K562 (cell line): ENCODE data around the gene ECHDC1. TPM values are rescaled to one million over a fixed set of nuclear protein-coding genes. Genes with fewer than 3 reads are reported as not detected.

Experiments
- ATAC-seq: fragments of 200-7000 bp; cut with Tn5 transposase; 3 replicates; pipeline ENCODE4 v1.9.1; 2020; ENCODE audit warnings: moderate library complexity
- BruUV-seq: library from RNA; stranded (reverse); fragments of 400-500 nt; replicated peaks from 2 replicates; lab custom pipeline; 2021; lab: Mats Ljungman, UMichigan
- CTCF ChIA-PET: fragments of 300-600 bp; formaldehyde crosslinking; extraction: SDS; loops from one replicate; lab custom pipeline; 2021; ENCODE audit warnings: low intra/inter-chr PET ratio; lab: Yijun Ruan, JAX
- POLR2A ChIA-PET: fragments of 300-600, 350-650 bp; sonication (Branson Sonifier 250); formaldehyde crosslinking; extraction: SDS; loops from one replicate; lab custom pipeline; 2021; ENCODE audit warnings: antibody characterized with exemption, inconsistent platforms; lab: Yijun Ruan, JAX
- DNase-seq, 4 experiments: peaks; one replicate each; pipeline versions ENCODE4 v3.0.0 to v3.0.0-alpha.2; 2011 to 2018; ENCODE audit warnings: low spot score in 3 of 4, mixed read lengths in 3 of 4; ENCODE audit errors: extremely low read depth in 1 of 4
- FAIRE-seq: peaks from 2 replicates; lab custom pipeline; 2011; peaks lifted over from hg19 to GRCh38; lab: Jason Lieb, UNC
- H2AFZ ChIP-seq: 2 replicates; pipeline ENCODE4 v1.6.0; 2011; ENCODE audit warnings: low read depth, low read length, control low read depth, inconsistent platforms
- H3K27ac ChIP-seq: fragments of 200-600 bp; 3 replicates; pipeline ENCODE4 v1.8.0; 2011; ENCODE audit warnings: low read depth, mild to moderate bottlenecking, control low read depth, inconsistent platforms, low read length, moderate library complexity, mixed read lengths; ENCODE audit errors: extremely low read depth
- H3K27me3 ChIP-seq, 2 experiments: fragments of 300-600 bp in 1 of 2; 2 replicates in 1 of 2; 3 replicates in 1 of 2; pipeline versions ENCODE4 v1.6.0 to v1.8.0; 2011; ENCODE audit warnings: inconsistent platforms in 2 of 2, low read length in 2 of 2, mild to moderate bottlenecking in 1 of 2, mixed read lengths in 1 of 2, moderate library complexity in 1 of 2; ENCODE audit not compliant: control insufficient read depth in 2 of 2, insufficient read depth in 2 of 2
- H3K36me3 ChIP-seq: fragments of 300-600 bp; 3 replicates; pipeline ENCODE4 v1.8.0; 2011; ENCODE audit warnings: mild to moderate bottlenecking, low read length, inconsistent platforms; ENCODE audit not compliant: control insufficient read depth, insufficient read depth
- H3K4me1 ChIP-seq, 2 experiments: fragments of 200-600 bp in 1 of 2; replicated peaks in 1 of 2; 2 replicates in 1 of 2; 3 replicates in 1 of 2; pipeline versions ENCODE4 v1.5.1 to v1.8.0; 2011; ENCODE audit warnings: inconsistent platforms in 2 of 2, low read length in 2 of 2, mild to moderate bottlenecking in 1 of 2, mixed read lengths in 1 of 2, moderate library complexity in 1 of 2; ENCODE audit not compliant: control insufficient read depth in 2 of 2, insufficient read depth in 2 of 2
- H3K4me2 ChIP-seq: 2 replicates; pipeline ENCODE4 v1.6.1; 2011; ENCODE audit warnings: low read length, control low read depth, inconsistent platforms, mixed read lengths; ENCODE audit not compliant: insufficient read depth
- H3K4me3 ChIP-seq: fragments of 200-600 bp; sonication (generic), shearing (Covaris generic); 2 replicates; pipeline ENCODE4 v1.5.1; 2016; ENCODE audit warnings: control low read depth, inconsistent platforms
- H3K79me2 ChIP-seq: fragments of 200-600 bp; 3 replicates; pipeline ENCODE4 v1.8.0; 2011; ENCODE audit warnings: low read length, inconsistent platforms; ENCODE audit not compliant: control insufficient read depth, insufficient read depth
- H3K9ac ChIP-seq, 2 experiments: 2 replicates each; pipeline versions ENCODE4 v1.6.0 to v1.6.1; 2011; ENCODE audit warnings: low read depth in 2 of 2, low read length in 2 of 2, control low read depth in 1 of 2, inconsistent platforms in 1 of 2, mild to moderate bottlenecking in 1 of 2, mixed read lengths in 1 of 2; ENCODE audit not compliant: insufficient read depth in 1 of 2
- H3K9me1 ChIP-seq: one replicate; pipeline ENCODE4 v1.6.0; 2011; ENCODE audit warnings: inconsistent platforms, mild to moderate bottlenecking, low read length, moderate library complexity; ENCODE audit not compliant: control insufficient read depth, insufficient read depth
- H3K9me3 ChIP-seq: replicated peaks from 2 replicates; pipeline ENCODE4 v1.5.1; 2011; ENCODE audit warnings: low read depth, low read length, inconsistent platforms; ENCODE audit not compliant: control insufficient read depth, insufficient read depth
- H4K20me1 ChIP-seq: replicated peaks from 2 replicates; pipeline ENCODE4 v1.6.1; 2011; ENCODE audit warnings: low read length, inconsistent platforms, mixed read lengths; ENCODE audit not compliant: control insufficient read depth, insufficient read depth
- CEBPG ChIP-seq, 3 experiments: fragments of 200-800 bp in 1 of 3; sonication (Bioruptor generic) in 1 of 3; sonication (generic) in 1 of 3; formaldehyde crosslinking in 1 of 3; IDR thresholded peaks in 2 of 3; conservative IDR thresholded peaks in 1 of 3; 2 replicates each; pipeline versions ENCODE4 v1.6.1 to v1.8.0; 2016 to 2022; ENCODE audit warnings: missing compliant biosample characterization in 2 of 3, missing genetic modification characterization in 2 of 3, mild to moderate bottlenecking in 1 of 3, missing genetic modification reagents in 1 of 3
- NFRKB ChIP-seq: fragments of 450-650 bp; IDR thresholded peaks from 2 replicates; pipeline ENCODE4 v1.6.1; 2016; ENCODE audit warnings: low read depth
- ZNF444 ChIP-seq: fragments of 250-450 bp; sonication (Bioruptor Pico); IDR thresholded peaks from 2 replicates; pipeline ENCODE4 v1.4.0; 2020; ENCODE audit warnings: mild to moderate bottlenecking, moderate library complexity
- WGBS: fragments of 100-300 bp; shearing (Covaris generic); methylation state at CpG from one replicate; pipeline ENCODE4 v1.1.6; 2016; ENCODE audit warnings: low coverage, mixed read lengths; ENCODE audit not compliant: insufficient coverage; ENCODE audit errors: missing lambda C conversion rate; 5-methylcytosine and 5-hydroxymethylcytosine counted together
- in situ Hi-C: fragments of 300-500 bp; cut with MboI; formaldehyde crosslinking; loops from 4 replicates; pipeline ENCODE4 v1.15.0; 2018; ENCODE audit warnings: inconsistent platforms, mixed read lengths
- intact Hi-C: fragments of 100-400 bp; cut with micrococcal nuclease; formaldehyde crosslinking; loops from 2 replicates; pipeline ENCODE4 v1.14.2; 2022
- polyA plus RNA-seq, 8 experiments: library from polyadenylated mRNA; depleted of rRNA in 4 of 8; stranded (reverse) in 5 of 8; unstranded in 3 of 8; fragments of >200 nt; fragmentation: Nextera tagmentation in 2 of 8; fragmentation: Illumina TruSeq in 1 of 8; extraction: Ambion mirVana in 2 of 8; extraction: Trizol in 1 of 8; gene quantifications; 2 replicates each; pipeline versions ENCODE4 v1.2.1 to v1.2.3, GENCODE V29; 2011 to 2014; ENCODE audit warnings: inconsistent platforms in 1 of 8, missing spikeins in 1 of 8
- total RNA-seq, 7 experiments: library from RNA; depleted of rRNA in 6 of 7; stranded (reverse); fragments of >200 nt in 6 of 7; fragmentation: Illumina TruSeq in 2 of 7; extraction: Trizol in 2 of 7; gene quantifications; 2 replicates each; pipeline versions ENCODE4 v1.2.1 to v1.2.3, GENCODE V29; 2011 to 2021; ENCODE audit warnings: low replicate concordance in 1 of 7

ECHDC1 gene
- total and polyA plus RNA-seq, 9 of the 15 experiments (the other 6 are each of a cell fraction or from before 2014, with no cell fraction given), result 58.0 to 105 (median 78.6) TPM

DNA sequence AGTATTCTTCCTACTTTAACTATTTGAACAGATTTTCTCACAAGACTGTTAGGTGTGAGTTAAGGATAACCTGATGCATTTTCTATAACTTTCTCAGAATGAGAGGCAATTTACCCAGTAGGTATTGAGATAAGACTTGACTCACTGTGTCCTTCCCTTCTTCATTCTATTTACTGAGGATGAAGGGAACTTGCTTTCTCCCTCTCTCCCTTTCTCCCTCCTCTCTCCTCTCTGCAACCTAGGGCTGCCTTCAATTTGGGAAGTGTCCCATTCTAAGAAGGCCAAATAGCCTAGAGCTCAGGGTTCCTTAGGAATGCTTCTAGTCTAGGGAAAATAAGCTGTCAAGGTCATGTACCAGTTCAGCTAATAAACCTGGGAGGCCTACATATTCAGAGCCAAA lies 3.2 kb downstream of the ECHDC1 start (continued):
- TF ChIP-seq NFRKB, result no peak

DNA sequence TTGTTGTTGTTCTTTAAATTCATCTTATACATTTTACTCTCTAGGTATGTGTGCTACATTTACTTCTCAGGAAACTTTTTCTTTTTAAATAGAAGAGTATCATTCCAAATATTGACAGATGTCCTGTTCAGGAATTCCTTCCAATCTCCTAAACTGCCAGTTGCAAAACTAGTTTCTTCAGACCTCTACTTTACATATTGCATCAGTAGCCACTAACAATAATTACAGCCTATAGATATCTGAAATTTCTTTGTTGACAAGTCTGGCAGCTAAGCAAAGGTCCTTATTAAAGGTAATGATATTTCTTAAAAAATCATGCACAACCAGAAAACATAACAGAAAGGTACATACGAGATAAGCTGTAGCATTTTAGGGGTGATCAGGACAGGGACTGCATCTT lies 4.5 kb downstream of the ECHDC1 start:
- Histone ChIP-seq H3K27ac (no peak overlapping the region), H3K36me3 (peaks cover 19% of the 10 kb centered on the region; the same call in 2 of the 3 replicates), H4K20me1 (no peaks in the 10 kb centered on the region), H3K4me1 (peaks cover 3 to 20% of the 10 kb centered on the region in 2 experiments; a peak in 3 of 5 replicates), H3K4me3 (no peak overlapping the region), H3K4me2 (no peak overlapping the region; the same call in 1 of the 2 replicates), H3K9me3 (no peaks in the 10 kb centered on the region), H3K79me2 (peaks cover 99% of the 10 kb centered on the region), H2AFZ (no peak overlapping the region), H3K9ac (no peak overlapping the region), H3K9me1 (no peaks in the 10 kb centered on the region), H3K27me3 (no peaks in the 10 kb centered on the region)
- intact Hi-C loops, result no loop called here
- in situ Hi-C loops, result no loop called here
- 27% methylated on average over 1 of the region's 1 CpG for WGBS
- TF ChIP-seq ZNF444 (CRISPR knock-in tag) (no peak), CEBPG (CRISPR knock-in tag; IDR thresholded peaks at IDR 0.05) (no peak), CEBPG (tag; conservative IDR thresholded peaks at IDR 0.05 in 1 of 2, IDR thresholded peaks at IDR 0.05 in 1 of 2) (0 out of 4 replicates have a peak, but pooled peaks of 1 of the 2 experiments have one; percentile 26)
- FAIRE-seq (no peak), DNase-seq (no peak), ATAC-seq (no peak)
- POLR2A ChIA-PET, result no interaction called here
- BruUV-seq, result no TSS peak
- CTCF ChIA-PET, result no interaction called here
